ENCODE measurements around the gene PDE6G.
A peak's percentile ranks its signal among the peaks of the same experiment; 100 is the strongest.

Gene PDE6G

GRCh38 chr17:81656118-81656743 lies at the start of gene PDE6G:
Gene PDE6G, minus strand, starts transcription at chr17:81656542. Its CDS starts 3,237 bp downstream, at chr17:81653305.
- DNase-seq = no peak

DNA sequence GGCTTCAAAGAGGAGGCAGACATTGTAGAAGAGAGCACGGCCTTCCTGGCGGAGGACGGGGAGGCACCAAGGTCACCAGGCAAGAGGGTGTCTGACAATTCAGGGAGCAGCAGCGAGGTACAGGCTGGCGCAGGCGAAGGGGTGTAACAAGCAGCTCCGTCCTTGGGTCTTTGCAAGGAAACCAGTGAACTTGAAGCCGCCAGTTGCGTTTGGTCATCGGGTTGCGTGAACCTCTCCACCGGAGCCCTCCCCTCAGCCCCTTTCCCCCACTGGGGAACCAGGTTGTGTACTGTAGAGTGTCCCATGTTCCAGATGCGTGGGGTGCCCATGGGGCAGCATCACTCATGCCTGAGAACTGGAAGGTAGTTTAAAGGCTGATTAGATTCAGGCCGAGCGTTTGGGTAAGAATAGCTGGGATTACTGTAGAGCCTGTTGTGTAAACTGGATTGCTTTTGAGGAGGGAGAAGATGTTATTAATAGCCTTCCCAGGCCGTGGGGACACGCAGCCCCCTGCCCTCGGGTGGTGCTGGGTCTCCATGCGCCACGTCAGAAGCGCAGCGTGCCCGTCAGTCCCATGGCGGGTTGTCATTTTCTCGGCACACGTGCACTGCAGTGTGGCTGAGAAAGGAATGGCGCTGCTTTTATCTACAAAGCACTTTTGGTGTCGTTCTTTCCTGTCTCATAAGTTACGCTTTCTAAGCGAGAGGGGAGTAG lies 49.3 kb upstream of the PDE6G start:
- DNase-seq = no peak

GRCh38 chr17:81703747-81704654 lies 47.7 kb upstream of the PDE6G start:
- DNase-seq = peak; percentile 40

GRCh38 chr17:81702934-81703746 lies 46.8 kb upstream of the PDE6G start, which contains the start of gene MRPL12:
Gene MRPL12, plus strand, starts transcription at chr17:81703367. Its CDS starts 135 bp downstream, at chr17:81703502.
- peak; percentile 94 for DNase-seq

GRCh38 chr17:81701288-81702071 lies 45.1 kb upstream of the PDE6G start:
- peak; percentile 41 for DNase-seq

DNA sequence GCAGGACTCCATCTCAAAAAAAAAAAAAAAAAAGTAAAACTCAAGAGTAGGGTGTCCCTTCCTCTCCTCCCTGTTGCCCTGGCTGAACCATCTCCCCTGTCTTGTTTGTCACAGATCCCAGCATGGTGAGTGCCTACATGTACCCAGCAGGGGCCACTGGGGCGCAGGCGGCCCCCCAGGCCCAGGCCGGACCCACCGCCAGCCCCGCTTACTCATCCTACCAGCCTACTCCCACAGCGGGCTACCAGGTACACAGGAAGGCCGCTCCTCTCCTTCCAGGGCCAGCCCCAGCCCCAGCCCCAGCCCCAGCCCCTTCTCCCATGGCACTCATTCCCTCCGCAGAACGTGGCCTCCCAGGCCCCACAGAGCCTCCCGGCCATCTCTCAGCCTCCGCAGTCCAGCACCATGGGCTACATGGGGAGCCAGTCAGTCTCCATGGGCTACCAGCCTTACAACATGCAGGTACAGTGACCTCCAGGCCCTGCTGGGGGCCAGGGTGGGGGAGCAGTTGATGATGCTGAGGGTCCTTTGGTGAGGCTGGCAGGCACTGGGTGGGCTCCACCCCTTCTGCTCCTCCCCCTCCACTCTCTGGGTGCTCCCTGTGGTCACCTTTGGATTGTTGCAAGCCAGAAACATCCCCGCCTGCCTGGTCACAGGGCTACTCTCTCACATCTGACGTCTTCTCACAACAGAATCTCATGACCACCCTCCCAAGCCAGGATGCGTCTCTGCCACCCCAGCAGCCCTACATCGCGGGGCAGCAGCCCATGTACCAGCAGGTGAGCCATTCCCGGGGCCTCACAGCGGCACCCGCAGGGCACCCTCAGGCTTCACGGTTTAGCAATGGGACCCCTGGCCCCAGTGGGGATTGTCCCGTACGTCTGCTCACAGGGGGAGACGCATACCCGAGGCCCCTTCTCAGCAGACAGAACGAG lies 44.3 kb upstream of the PDE6G start:
- DNase-seq = no peak

GRCh38 chr17:81697261-81698044 lies 41.1 kb upstream of the PDE6G start:
- DNase-seq = no peak

DNA sequence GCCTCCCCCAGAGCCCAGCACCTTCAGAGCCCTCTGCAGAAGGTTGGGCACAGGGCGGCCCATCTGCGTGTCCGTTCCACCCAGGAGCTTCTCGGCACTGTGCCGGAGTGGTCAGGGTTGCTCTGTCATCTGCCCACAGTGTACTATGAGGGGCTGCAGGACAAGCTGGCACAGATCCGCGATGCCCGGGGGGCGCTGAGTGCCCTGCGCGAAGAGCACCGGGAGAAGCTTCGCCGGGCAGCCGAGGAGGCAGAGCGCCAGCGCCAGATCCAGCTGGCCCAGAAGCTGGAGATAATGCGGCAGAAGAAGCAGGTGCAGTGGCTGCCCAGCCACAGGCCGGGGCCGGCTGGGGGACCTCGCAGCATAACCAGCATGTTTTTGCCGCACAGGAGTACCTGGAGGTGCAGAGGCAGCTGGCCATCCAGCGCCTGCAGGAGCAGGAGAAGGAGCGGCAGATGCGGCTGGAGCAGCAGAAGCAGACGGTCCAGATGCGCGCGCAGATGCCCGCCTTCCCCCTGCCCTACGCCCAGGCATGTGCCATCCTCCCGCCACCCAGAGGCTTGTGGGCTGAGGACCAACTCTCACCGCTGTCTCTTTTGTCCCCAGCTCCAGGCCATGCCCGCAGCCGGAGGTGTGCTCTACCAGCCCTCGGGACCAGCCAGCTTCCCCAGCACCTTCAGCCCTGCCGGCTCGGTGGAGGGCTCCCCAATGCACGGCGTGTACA lies 40.0 kb upstream of the PDE6G start:
- DNase-seq = no peak

DNA sequence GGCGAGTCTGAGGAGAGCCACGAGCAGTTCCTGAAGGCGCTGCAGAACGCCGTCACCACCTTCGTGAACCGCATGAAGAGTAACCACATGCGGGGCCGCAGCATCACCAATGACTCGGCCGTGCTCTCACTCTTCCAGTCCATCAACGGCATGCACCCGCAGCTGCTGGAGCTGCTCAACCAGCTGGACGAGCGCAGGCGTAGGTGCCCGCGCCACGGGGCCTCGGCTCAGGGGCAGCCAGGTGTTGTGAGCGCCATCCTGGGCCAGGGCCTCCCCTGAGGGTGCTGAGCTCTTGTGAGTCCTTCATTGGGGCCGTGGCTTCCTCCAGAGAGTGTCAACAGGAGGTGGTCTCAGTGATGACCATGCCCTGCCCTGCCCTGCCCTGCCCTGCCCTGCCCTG lies 39.5 kb upstream of the PDE6G start:
- no peak for DNase-seq

- no peak for DNase-seq
Measured at GRCh38 chr17:81695211-81695610, 38.9 kb upstream of the PDE6G start.

DNA sequence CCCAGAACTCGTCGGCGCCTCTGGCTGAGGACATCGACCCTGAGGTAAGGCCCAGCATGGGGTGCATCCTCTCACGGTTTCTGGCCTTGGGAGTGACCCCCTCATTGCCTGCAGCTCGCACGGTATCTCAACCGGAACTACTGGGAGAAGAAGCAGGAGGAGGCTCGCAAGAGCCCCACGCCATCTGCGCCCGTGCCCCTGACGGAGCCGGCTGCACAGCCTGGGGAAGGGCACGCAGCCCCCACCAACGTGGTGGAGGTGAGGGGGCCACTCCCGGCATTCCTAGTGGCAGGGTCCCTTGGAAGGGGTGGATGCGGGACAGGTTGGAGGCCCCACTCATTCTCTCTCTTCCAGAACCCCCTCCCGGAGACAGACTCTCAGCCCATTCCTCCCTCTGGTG lies 38.5 kb upstream of the PDE6G start:
- no peak for DNase-seq

DNA sequence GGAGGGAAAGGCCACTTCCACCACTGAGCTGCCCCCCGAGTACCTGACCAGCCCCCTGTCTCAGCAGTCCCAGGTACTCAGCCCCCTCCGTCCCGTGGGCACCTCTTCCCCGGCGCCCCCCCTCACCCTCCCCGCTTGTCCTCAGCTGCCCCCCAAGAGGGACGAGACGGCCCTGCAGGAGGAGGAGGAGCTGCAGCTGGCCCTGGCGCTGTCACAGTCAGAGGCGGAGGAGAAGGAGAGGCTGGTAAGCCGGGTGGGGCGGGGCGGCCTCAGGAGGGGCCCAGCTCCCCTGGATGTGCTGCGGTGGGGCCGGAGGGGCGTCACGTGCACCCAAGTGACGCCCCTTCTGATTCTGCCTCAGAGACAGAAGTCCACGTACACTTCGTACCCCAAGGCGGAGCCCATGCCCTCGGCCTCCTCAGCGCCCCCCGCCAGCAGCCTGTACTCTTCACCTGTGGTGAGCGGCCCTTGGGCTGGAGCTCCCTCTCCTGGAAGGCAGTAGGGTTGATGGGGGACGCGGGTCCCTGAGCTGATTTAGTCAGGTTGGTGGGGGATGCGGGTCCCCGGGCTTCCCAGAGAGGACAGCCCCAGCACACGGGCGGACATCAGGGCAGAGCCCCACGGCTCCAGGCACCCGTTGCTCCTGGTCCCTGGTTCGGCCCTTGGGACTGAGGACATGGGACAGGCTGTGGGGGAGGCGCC lies 37.3 kb upstream of the PDE6G start:
- no peak for DNase-seq

DNA sequence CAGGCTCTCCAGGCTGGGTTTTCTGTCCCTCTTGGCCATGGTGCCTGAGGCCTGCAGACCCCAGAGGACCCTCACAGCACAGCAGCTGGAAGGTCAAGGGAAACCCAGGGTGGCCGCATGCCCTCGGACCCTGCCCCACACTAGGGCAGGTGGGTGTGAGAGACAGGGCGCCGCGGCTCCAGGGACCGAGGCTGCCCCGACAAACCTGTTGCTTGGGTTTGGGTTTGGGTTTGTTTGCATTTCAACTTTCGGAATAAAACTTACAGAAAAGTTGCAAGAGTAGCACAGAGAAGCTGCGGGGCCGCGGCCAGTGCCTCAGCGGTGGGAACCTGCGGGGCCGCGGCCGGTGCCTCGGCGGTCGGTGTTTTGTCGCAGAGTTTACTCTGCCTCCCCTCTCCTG lies 35.3 kb upstream of the PDE6G start:
- DNase-seq = no peak

GRCh38 chr17:81691196-81691595 lies 34.9 kb upstream of the PDE6G start:
- no peak for DNase-seq

DNA sequence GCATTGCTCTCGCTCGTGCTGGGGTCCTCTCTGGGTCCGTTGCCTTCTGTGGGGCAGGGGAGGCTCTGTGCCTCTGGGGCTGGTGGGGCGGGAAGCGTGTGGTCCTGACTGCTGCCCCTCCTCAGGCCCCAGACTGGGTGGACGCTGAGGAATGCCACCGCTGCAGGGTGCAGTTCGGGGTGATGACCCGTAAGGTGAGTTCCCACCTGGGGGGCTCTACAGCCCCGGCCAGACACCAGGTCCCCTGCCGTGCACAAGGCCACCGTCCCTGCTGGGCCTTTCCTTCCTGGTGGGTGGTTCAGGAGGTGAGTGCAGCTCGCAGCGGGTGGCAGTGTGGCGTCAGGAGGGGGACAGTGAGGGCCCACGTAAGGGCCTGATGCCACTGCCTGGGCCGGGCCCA lies 34.2 kb upstream of the PDE6G start:
- DNase-seq = no peak

DNA sequence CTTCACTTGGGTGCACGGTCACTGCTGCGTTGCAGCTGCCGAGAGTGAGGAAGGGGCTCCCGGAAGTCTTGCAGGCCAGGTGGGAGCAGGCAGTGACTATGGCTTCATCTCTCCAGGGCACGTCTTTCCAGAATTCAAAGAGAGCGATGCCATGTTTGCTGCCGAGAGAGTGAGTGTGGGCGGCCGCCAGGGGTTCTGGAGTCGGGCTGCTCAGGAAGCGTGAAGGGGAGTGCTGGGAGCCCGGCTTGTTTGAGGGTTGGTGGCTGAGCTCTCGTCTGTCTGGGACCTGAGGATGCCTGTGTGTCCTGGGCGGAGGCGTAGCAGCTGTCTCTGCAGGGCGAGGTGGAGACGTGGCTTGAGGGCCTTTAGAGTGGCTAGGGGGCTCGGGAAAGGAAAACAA lies 33.7 kb upstream of the PDE6G start:
- no peak for DNase-seq

DNA sequence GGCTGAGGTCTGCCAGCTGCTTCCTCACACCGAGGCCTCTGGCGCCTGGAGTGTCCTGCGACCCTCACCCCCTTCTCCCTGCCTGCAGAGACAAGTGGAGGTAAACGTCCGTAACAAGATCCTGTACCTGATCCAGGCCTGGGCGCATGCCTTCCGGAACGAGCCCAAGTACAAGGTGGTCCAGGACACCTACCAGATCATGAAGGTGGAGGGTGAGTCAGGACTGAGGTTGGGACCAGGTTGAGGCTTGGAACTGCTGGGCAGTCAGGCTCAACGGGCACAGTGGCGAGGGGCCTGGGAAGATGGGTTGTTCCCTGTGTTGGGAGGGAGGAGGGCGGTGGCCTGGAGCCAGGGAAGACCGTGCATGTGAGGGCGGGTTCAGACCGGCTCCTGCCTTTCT lies 32.3 kb upstream of the PDE6G start:
- DNase-seq = no peak

DNA sequence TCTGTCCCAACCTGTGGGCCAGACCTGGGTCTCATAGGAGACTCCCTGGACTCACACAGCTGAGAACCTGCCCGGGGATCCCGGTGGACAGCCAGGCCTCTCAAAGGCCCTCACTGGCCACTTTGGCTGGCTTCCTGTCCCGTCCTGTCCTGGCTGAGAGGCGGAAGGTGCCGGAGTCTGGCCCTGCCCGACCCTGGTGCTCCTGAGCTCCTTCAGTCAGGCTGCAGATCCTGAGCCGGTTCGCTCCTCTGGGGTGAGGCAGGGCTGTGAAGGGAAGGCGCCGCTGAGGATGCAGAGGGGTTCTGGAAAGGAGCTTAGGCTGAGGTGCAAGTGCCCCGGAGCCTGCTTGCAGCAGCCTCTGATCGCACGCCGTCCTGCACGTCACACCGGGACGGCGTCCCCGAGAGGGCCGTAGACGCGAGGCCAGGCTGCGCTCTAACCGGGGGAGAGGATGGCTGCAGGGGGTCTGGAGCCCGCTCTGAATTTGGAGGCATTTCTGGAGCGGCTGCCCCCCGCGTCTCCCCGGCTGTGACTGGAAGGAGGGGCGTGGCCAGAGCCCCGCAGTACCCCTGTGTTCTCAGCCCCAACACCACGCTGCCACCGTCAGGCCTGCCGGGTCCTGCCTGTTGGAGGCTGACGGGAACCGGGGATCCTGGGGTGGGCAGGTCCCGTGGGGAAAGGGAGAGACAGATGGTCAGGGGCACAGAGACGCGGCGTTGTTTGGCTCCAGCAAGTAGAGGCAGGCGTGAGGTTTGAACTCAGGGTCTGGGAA lies 31.6 kb upstream of the PDE6G start:
- DNase-seq = no peak

Measured in activated CD4-positive, alpha-beta T cell treated with anti-CD3 and anti-CD28 coated beads for 48 hours (primary cell).